HCT116 (cell line): Measurements from ENCODE around the gene GALT. TPM values are rescaled to one million over a fixed set of nuclear protein-coding genes. Genes with fewer than 3 reads are reported as not detected.

ENCODE experiments used
- ATAC-seq: fragments of 200-7000 bp; cut with Tn5 transposase; 2 replicates; pipeline ENCODE4 v1.9.1; 2020; ENCODE audit warnings: mild to moderate bottlenecking, moderate library complexity
- BruUV-seq: library from RNA; stranded (reverse); fragments of 400-500 nt; replicated peaks from 2 replicates; lab custom pipeline; 2021; lab: Mats Ljungman, UMichigan
- CTCF ChIA-PET: fragments of 300-600 bp; sonication (Branson Sonifier 250); formaldehyde crosslinking; loops from one replicate; lab custom pipeline; 2021; ENCODE audit warnings: antibody characterized with exemption; lab: Charles Lee
- POLR2A ChIA-PET: fragments of 300-600, 350-600 bp; sonication (Branson Sonifier 250); formaldehyde crosslinking; loops from one replicate; lab custom pipeline; 2021; ENCODE audit warnings: antibody characterized with exemption; lab: Charles Lee
- RAD21 ChIA-PET, 2 experiments: fragments of 300-600 bp; sonication (Branson Sonifier 250); formaldehyde crosslinking; loops; one replicate each; lab custom pipeline; 2023; ENCODE audit warnings: low total read pairs in 2 of 2; ENCODE audit not compliant: uncharacterized antibody in 2 of 2, unreplicated experiment in 2 of 2, low non-redundant PET in 1 of 2; lab: Charles Lee
- DNase-seq: peaks from one replicate; pipeline ENCODE4 v3.0.0-alpha.2; 2010; ENCODE audit warnings: low read depth, low spot score
- H2AFZ ChIP-seq: fragments of 200-600 bp; shearing (Covaris generic), sonication (generic); 2 replicates; pipeline ENCODE4 v1.6.1; 2017; ENCODE audit warnings: low read depth, mixed run types, mixed read lengths, antibody characterized with exemption, low read length; ENCODE audit not compliant: poor library complexity, severe bottlenecking
- H3K27ac ChIP-seq: 2 replicates; pipeline ENCODE4 v1.5.1; 2012; ENCODE audit warnings: low read depth, low read length
- H3K27me3 ChIP-seq: fragments of 200-600 bp; sonication (generic); 2 replicates; pipeline ENCODE4 v1.6.1; 2016; ENCODE audit warnings: mixed run types, low read length, mixed read lengths; ENCODE audit not compliant: insufficient read depth
- H3K36me3 ChIP-seq, 2 experiments: fragments of 200-500 bp in 1 of 2; fragments of 200-600 bp in 1 of 2; sonication (Bioruptor generic) in 1 of 2; sonication (generic) in 1 of 2; 2 replicates each; pipeline versions ENCODE4 v1.5.1 to v1.6.1; 2014 to 2016; ENCODE audit warnings: low read length in 2 of 2, inconsistent platforms in 1 of 2, mixed read lengths in 1 of 2, mixed run types in 1 of 2; ENCODE audit not compliant: insufficient read depth in 2 of 2, control insufficient read depth in 1 of 2
- H3K4me1 ChIP-seq, 2 experiments: fragments of 200-600 bp in 1 of 2; sonication (generic) in 1 of 2; 2 replicates each; pipeline versions ENCODE4 v1.5.1 to v1.6.1; 2012 to 2017; ENCODE audit warnings: low read length in 2 of 2, inconsistent platforms in 1 of 2, mild to moderate bottlenecking in 1 of 2, mixed read lengths in 1 of 2, mixed run types in 1 of 2, moderate library complexity in 1 of 2; ENCODE audit not compliant: insufficient read depth in 2 of 2, control insufficient read depth in 1 of 2
- H3K4me2 ChIP-seq: fragments of 200-600 bp; sonication (generic); 2 replicates; pipeline ENCODE4 v1.6.1; 2017; ENCODE audit warnings: mixed run types, low read length, mixed read lengths
- H3K4me3 ChIP-seq, 2 experiments: fragments of 200-600 bp in 1 of 2; sonication (generic) in 1 of 2; replicated peaks in 1 of 2; 2 replicates each; pipeline ENCODE4 v1.5.1; 2011 to 2016; ENCODE audit warnings: low read length in 2 of 2, control low read depth in 1 of 2, low read depth in 1 of 2, mild to moderate bottlenecking in 1 of 2, mixed read lengths in 1 of 2, mixed run types in 1 of 2
- H3K79me2 ChIP-seq: fragments of 200-600 bp; sonication (generic); 2 replicates; pipeline ENCODE4 v1.6.1; 2017; ENCODE audit warnings: mild to moderate bottlenecking, mixed run types, low read length, moderate library complexity, mixed read lengths; ENCODE audit not compliant: insufficient read depth
- H3K9ac ChIP-seq: fragments of 200-600 bp; sonication (generic); 2 replicates; pipeline ENCODE4 v1.6.1; 2016; ENCODE audit warnings: low read length, mixed read lengths
- H3K9me2 ChIP-seq: fragments of 200-600 bp; sonication (generic), shearing (Covaris generic); 2 replicates; pipeline ENCODE4 v1.6.1; 2017; ENCODE audit warnings: mixed run types, mild to moderate bottlenecking, moderate library complexity; ENCODE audit not compliant: insufficient read depth
- H3K9me3 ChIP-seq, 2 experiments: fragments of 200-500 bp in 1 of 2; fragments of 200-600 bp in 1 of 2; sonication (Bioruptor generic) in 1 of 2; sonication (generic) in 1 of 2; 2 replicates each; pipeline ENCODE4 v1.6.1; 2014 to 2017; ENCODE audit warnings: low read length in 2 of 2, mixed read lengths in 2 of 2, inconsistent platforms in 1 of 2, low read depth in 1 of 2, mild to moderate bottlenecking in 1 of 2, mixed run types in 1 of 2, moderate library complexity in 1 of 2; ENCODE audit not compliant: control insufficient read depth in 1 of 2, insufficient read depth in 1 of 2
- H4K20me1 ChIP-seq: fragments of 200-600 bp; sonication (generic), shearing (Covaris generic); 2 replicates; pipeline ENCODE4 v1.6.1; 2017; ENCODE audit warnings: mixed run types, mild to moderate bottlenecking, moderate library complexity; ENCODE audit not compliant: insufficient read depth
- CBX3 ChIP-seq: IDR thresholded peaks from 2 replicates; pipeline ENCODE4 v1.6.1; 2012; ENCODE audit warnings: low read depth
- CEBPB ChIP-seq: IDR thresholded peaks from 2 replicates; pipeline ENCODE4 v1.6.1; 2012; ENCODE audit warnings: low read depth
- EGR1 ChIP-seq: IDR thresholded peaks from 2 replicates; pipeline ENCODE4 v1.6.1; 2012; ENCODE audit warnings: low read depth
- EZH2 ChIP-seq: fragments of 200-600 bp; sonication (generic); IDR thresholded peaks from 2 replicates; pipeline ENCODE4 v1.6.1; 2017; ENCODE audit warnings: antibody characterized with exemption, mixed run types
- JUND ChIP-seq: IDR thresholded peaks from 2 replicates; pipeline ENCODE4 v1.6.1; 2012
- POLR2AphosphoS5 ChIP-seq: IDR thresholded peaks from 2 replicates; pipeline ENCODE4 v1.6.1; 2011; ENCODE audit warnings: mild to moderate bottlenecking, low read depth, low read length, moderate library complexity
- SP1 ChIP-seq: IDR thresholded peaks from 2 replicates; pipeline ENCODE4 v1.6.1; 2012; ENCODE audit warnings: low read depth
- TCF7L2 ChIP-seq: IDR thresholded peaks from 2 replicates; pipeline ENCODE4 v1.7.0; 2011; ENCODE audit warnings: borderline replicate concordance, inconsistent platforms; ENCODE audit not compliant: insufficient read depth, insufficient read length; ENCODE audit errors: extremely low read depth
- intact Hi-C: fragments of 100-400 bp; cut with micrococcal nuclease; formaldehyde crosslinking; loops from 2 replicates; pipeline ENCODE4 v1.10.0; 2022
- total RNA-seq: library from RNA; stranded (reverse); gene quantifications from one replicate; pipeline ENCODE4 v1.2.1, GENCODE V29; 2021; ENCODE audit not compliant: unreplicated experiment
- TF ChIP-seq, protein P1 (sequence below): IDR thresholded peaks from 2 replicates; pipeline ENCODE4 v1.6.1; 2012
- TF ChIP-seq, protein P2 (sequence below), 3 experiments: fragments of 200-600 bp in 1 of 3; sonication (generic) in 1 of 3; IDR thresholded peaks in 2 of 3; conservative IDR thresholded peaks in 1 of 3; 2 replicates each; pipeline ENCODE4 v1.5.1; 2012 to 2017; ENCODE audit warnings: low read depth in 2 of 3, low read length in 2 of 3, antibody characterized with exemption in 1 of 3, borderline replicate concordance in 1 of 3, control low read depth in 1 of 3, mild to moderate bottlenecking in 1 of 3, mixed read lengths in 1 of 3, mixed run types in 1 of 3, moderate library complexity in 1 of 3; ENCODE audit not compliant: insufficient read depth in 1 of 3

Gene GALT
- total RNA-seq, 1 experiment from 2014 or later: 28.2 TPM

GRCh38 chr9:34686732-34687131 lies 40.3 kb downstream of the GALT start:
- intact Hi-C loops: no loop called here
- RAD21 ChIA-PET: no interaction called here
- CTCF ChIA-PET: interaction anchor here (2.9 kb wide), 1 partner anchor 16 kb away, joined by 7 read pairs; no protein-coding TSS in a partner anchor

More at GRCh38 chr9:34686732-34687131, 40.3 kb downstream of the GALT start:
- Histone ChIP-seq H3K4me1 (no peaks in the 10 kb centered on the region), H4K20me1 (no peaks in the 10 kb centered on the region), H2AFZ (no peak overlapping the region)
- no peak for TF ChIP-seq SP1
- TF ChIP-seq JUND: no peak
- no peak for TF ChIP-seq CEBPB
- TF ChIP-seq EGR1: no peak
- TF ChIP-seq, protein P1, sequence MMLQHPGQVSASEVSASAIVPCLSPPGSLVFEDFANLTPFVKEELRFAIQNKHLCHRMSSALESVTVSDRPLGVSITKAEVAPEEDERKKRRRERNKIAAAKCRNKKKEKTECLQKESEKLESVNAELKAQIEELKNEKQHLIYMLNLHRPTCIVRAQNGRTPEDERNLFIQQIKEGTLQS: no peak
- no peak for TF ChIP-seq POLR2AphosphoS5
- TF ChIP-seq TCF7L2: no peak
- TF ChIP-seq EZH2: no peak
- TF ChIP-seq, protein P2, sequence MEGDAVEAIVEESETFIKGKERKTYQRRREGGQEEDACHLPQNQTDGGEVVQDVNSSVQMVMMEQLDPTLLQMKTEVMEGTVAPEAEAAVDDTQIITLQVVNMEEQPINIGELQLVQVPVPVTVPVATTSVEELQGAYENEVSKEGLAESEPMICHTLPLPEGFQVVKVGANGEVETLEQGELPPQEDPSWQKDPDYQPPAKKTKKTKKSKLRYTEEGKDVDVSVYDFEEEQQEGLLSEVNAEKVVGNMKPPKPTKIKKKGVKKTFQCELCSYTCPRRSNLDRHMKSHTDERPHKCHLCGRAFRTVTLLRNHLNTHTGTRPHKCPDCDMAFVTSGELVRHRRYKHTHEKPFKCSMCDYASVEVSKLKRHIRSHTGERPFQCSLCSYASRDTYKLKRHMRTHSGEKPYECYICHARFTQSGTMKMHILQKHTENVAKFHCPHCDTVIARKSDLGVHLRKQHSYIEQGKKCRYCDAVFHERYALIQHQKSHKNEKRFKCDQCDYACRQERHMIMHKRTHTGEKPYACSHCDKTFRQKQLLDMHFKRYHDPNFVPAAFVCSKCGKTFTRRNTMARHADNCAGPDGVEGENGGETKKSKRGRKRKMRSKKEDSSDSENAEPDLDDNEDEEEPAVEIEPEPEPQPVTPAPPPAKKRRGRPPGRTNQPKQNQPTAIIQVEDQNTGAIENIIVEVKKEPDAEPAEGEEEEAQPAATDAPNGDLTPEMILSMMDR (IDR thresholded peaks at IDR 0.05 in 2 of 3, conservative IDR thresholded peaks at IDR 0.05 in 1 of 3; ENCODE audit: borderline replicate concordance in 1 of 3, insufficient read depth in 1 of 3, low read depth in 2 of 3, low read length in 2 of 3): no peak
- TF ChIP-seq CBX3: no peak
- TF ChIP-seq, all 23 proteins: peak for 0
- Histone ChIP-seq H3K27ac (no peak overlapping the region), H3K27me3 (no peaks in the 10 kb centered on the region), H3K79me2 (no peaks in the 10 kb centered on the region), H3K9ac (no peak overlapping the region), H3K9me2 (no peaks in the 10 kb centered on the region), H3K4me3 (no peak overlapping the region), H3K4me2 (no peak overlapping the region), H3K36me3 (no peaks in the 10 kb centered on the region), H3K9me3 (no peaks in the 10 kb centered on the region)
- DNase-seq (no peak), ATAC-seq (no peak)
- BruUV-seq: no TSS peak
- POLR2A ChIA-PET: no interaction called here
